HepG2 (cell line): Measurements from ENCODE around the gene MFSD6. TPM values are rescaled to one million over a fixed set of nuclear protein-coding genes. Genes with fewer than 3 reads are reported as not detected.

Experiments
- ATAC-seq: fragments of 200-7000 bp; cut with Tn5 transposase; 3 replicates; pipeline ENCODE4 v1.9.1; 2020; ENCODE audit warnings: mild to moderate bottlenecking, moderate library complexity
- BruUV-seq: library from RNA; stranded (reverse); fragments of 400-500 nt; replicated peaks from 2 replicates; lab custom pipeline; 2021; lab: Mats Ljungman, UMichigan
- CTCF ChIA-PET: fragments of 300-600 bp; formaldehyde crosslinking; extraction: SDS; loops from one replicate; lab custom pipeline; 2021; ENCODE audit warnings: low total read pairs, inconsistent platforms, low intra/inter-chr PET ratio; lab: Yijun Ruan, JAX
- POLR2A ChIA-PET: fragments of 350-600 bp; sonication (Branson Sonifier 250); formaldehyde crosslinking; loops from one replicate; lab custom pipeline; 2020; ENCODE audit warnings: antibody characterized with exemption, inconsistent platforms; lab: Yijun Ruan, JAX
- DNase-seq: peaks from one replicate; pipeline ENCODE4 v3.0.0-alpha.2; 2015; ENCODE audit warnings: low spot score
- FAIRE-seq: peaks from 3 replicates; lab custom pipeline; 2011; peaks lifted over from hg19 to GRCh38; lab: Jason Lieb, UNC
- H2AFZ ChIP-seq: one replicate; pipeline ENCODE4 v1.6.1; 2011; ENCODE audit warnings: low read length, inconsistent platforms
- H3K27ac ChIP-seq: fragments of 300-600 bp; 3 replicates; pipeline ENCODE4 v1.8.0; 2011; ENCODE audit warnings: mixed run types, mild to moderate bottlenecking, mixed read lengths, low read length, inconsistent platforms; ENCODE audit not compliant: insufficient read depth; ENCODE audit errors: extremely low read length
- H3K27me3 ChIP-seq, 2 experiments: fragments of 200-600 bp in 1 of 2; 2 replicates in 1 of 2; 3 replicates in 1 of 2; pipeline versions ENCODE4 v1.6.0 to v1.8.0; 2011; ENCODE audit warnings: low read length in 2 of 2, mild to moderate bottlenecking in 2 of 2, moderate library complexity in 2 of 2, inconsistent platforms in 1 of 2; ENCODE audit not compliant: insufficient read depth in 2 of 2, control insufficient read depth in 1 of 2
- H3K36me3 ChIP-seq, 2 experiments: fragments of 200-600 bp in 1 of 2; replicated peaks in 1 of 2; 2 replicates in 1 of 2; 3 replicates in 1 of 2; pipeline versions ENCODE4 v1.5.1 to v1.8.0; 2011; ENCODE audit warnings: low read length in 2 of 2, inconsistent platforms in 1 of 2; ENCODE audit not compliant: insufficient read depth in 2 of 2, control insufficient read depth in 1 of 2
- H3K4me1 ChIP-seq: 2 replicates; pipeline ENCODE4 v1.5.1; 2012; ENCODE audit warnings: low read length, inconsistent platforms; ENCODE audit not compliant: insufficient read depth
- H3K4me2 ChIP-seq: 2 replicates; pipeline ENCODE4 v1.6.0; 2011; ENCODE audit warnings: low read depth, low read length, inconsistent platforms
- H3K4me3 ChIP-seq, 3 experiments: fragments of 200-600 bp in 1 of 3; sonication (generic), shearing (Covaris generic) in 1 of 3; replicated peaks in 1 of 3; 2 replicates each; pipeline ENCODE4 v1.5.1; 2011 to 2016; ENCODE audit warnings: low read length in 3 of 3, inconsistent platforms in 2 of 3, low read depth in 2 of 3, mild to moderate bottlenecking in 2 of 3, control low read depth in 1 of 3, mixed read lengths in 1 of 3; ENCODE audit not compliant: insufficient read depth in 1 of 3
- H3K79me2 ChIP-seq: one replicate; pipeline ENCODE4 v1.6.1; 2011; ENCODE audit warnings: low read length, inconsistent platforms; ENCODE audit not compliant: insufficient read depth
- H3K9ac ChIP-seq: 2 replicates; pipeline ENCODE4 v1.6.0; 2011; ENCODE audit warnings: mild to moderate bottlenecking, low read depth, low read length, inconsistent platforms; ENCODE audit not compliant: insufficient read depth
- H3K9me3 ChIP-seq: 2 replicates; pipeline ENCODE4 v1.5.1; 2012; ENCODE audit warnings: mild to moderate bottlenecking, low read length
- H4K20me1 ChIP-seq: 2 replicates; pipeline ENCODE4 v1.6.0; 2011; ENCODE audit warnings: inconsistent platforms, mild to moderate bottlenecking, low read length, moderate library complexity; ENCODE audit not compliant: insufficient read depth
- CEBPB ChIP-seq: IDR thresholded peaks from 2 replicates; pipeline ENCODE4 v1.6.1; 2011; ENCODE audit warnings: low read depth, low read length, improper control_type of control experiment, borderline replicate concordance
- CEBPG ChIP-seq: IDR thresholded peaks from 2 replicates; pipeline ENCODE4 v1.6.1; 2016
- ZNF839 ChIP-seq: sonication (generic); formaldehyde crosslinking; IDR thresholded peaks from 2 replicates; pipeline ENCODE4 v1.4.0; 2020; ENCODE audit warnings: missing genetic modification reagents, mild to moderate bottlenecking, borderline replicate concordance
- WGBS: methylation state at CpG from one replicate; pipeline ENCODE4 v1.1.6; 2017; ENCODE audit warnings: low lambda C conversion rate; 5-methylcytosine and 5-hydroxymethylcytosine counted together
- in situ Hi-C: cut with HindIII; loops from 2 replicates; pipeline ENCODE4 v1.10.0; 2017; ENCODE audit warnings: low pct_unique_long_range_greater_than_20kb; ENCODE audit not compliant: extremely low pct_ligation_motif_present
- intact Hi-C: fragments of 100-400 bp; cut with micrococcal nuclease; formaldehyde crosslinking; loops from one replicate; pipeline ENCODE4 v1.10.0; 2022; ENCODE audit not compliant: unreplicated experiment
- polyA plus RNA-seq, 8 experiments: library from polyadenylated mRNA; depleted of rRNA in 3 of 8; stranded (reverse) in 7 of 8; unstranded in 1 of 8; fragments of >200 nt; fragmentation: Illumina TruSeq in 4 of 8; extraction: Trizol in 4 of 8; gene quantifications; 2 replicates each; pipeline versions ENCODE4 v1.2.1 to v1.2.3, GENCODE V29; 2011 to 2016; ENCODE audit warnings: low read depth in 4 of 8, missing spikeins in 1 of 8, mixed read lengths in 1 of 8; ENCODE audit not compliant: insufficient read depth in 1 of 8
- total RNA-seq, 5 experiments: library from RNA; depleted of rRNA; stranded (reverse); fragments of >200 nt; fragmentation: Illumina TruSeq; extraction: Trizol; gene quantifications; 2 replicates each; pipeline ENCODE4 v1.2.3, GENCODE V29; 2016; ENCODE audit warnings: low read depth in 1 of 5
- TF ChIP-seq, protein P1 (sequence below): sonication (generic); formaldehyde crosslinking; IDR thresholded peaks from 2 replicates; pipeline ENCODE4 v1.4.0; 2020; ENCODE audit warnings: missing genetic modification reagents, borderline replicate concordance

MFSD6 gene
- total and polyA plus RNA-seq, 2 of the 13 experiments (the other 11 are each of a cell fraction or from before 2014, with no cell fraction given), result 0.92 to 1.4 TPM

DNA sequence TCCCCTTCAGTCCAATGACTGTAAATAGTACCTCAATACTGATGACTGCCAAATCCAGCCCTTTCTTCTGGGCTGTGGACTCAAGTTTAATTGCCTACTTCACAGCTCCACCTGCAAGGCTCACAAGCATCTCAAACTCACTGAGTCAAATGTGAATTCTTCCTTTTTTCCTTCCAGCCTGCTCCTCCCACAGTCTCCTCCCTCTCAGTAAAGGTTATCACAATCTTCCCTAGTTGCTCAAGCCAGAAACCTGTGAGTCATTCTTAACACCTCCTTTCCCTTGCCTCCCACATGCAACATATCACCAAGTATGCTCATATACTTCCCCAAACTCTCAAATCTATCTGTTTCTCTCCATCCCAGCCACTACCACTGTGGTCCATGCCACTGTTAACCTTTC is 3.7 kb upstream of the MFSD6 start (continued):
- TF ChIP-seq, protein P1, sequence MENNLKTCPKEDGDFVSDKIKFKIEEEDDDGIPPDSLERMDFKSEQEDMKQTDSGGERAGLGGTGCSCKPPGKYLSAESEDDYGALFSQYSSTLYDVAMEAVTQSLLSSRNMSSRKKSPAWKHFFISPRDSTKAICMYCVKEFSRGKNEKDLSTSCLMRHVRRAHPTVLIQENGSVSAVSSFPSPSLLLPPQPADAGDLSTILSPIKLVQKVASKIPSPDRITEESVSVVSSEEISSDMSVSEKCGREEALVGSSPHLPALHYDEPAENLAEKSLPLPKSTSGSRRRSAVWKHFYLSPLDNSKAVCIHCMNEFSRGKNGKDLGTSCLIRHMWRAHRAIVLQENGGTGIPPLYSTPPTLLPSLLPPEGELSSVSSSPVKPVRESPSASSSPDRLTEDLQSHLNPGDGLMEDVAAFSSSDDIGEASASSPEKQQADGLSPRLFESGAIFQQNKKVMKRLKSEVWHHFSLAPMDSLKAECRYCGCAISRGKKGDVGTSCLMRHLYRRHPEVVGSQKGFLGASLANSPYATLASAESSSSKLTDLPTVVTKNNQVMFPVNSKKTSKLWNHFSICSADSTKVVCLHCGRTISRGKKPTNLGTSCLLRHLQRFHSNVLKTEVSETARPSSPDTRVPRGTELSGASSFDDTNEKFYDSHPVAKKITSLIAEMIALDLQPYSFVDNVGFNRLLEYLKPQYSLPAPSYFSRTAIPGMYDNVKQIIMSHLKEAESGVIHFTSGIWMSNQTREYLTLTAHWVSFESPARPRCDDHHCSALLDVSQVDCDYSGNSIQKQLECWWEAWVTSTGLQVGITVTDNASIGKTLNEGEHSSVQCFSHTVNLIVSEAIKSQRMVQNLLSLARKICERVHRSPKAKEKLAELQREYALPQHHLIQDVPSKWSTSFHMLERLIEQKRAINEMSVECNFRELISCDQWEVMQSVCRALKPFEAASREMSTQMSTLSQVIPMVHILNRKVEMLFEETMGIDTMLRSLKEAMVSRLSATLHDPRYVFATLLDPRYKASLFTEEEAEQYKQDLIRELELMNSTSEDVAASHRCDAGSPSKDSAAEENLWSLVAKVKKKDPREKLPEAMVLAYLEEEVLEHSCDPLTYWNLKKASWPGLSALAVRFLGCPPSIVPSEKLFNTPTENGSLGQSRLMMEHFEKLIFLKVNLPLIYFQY (CRISPR knock-in tag), result no peak
- TF ChIP-seq, all 625 proteins: peak for 0

DNA sequence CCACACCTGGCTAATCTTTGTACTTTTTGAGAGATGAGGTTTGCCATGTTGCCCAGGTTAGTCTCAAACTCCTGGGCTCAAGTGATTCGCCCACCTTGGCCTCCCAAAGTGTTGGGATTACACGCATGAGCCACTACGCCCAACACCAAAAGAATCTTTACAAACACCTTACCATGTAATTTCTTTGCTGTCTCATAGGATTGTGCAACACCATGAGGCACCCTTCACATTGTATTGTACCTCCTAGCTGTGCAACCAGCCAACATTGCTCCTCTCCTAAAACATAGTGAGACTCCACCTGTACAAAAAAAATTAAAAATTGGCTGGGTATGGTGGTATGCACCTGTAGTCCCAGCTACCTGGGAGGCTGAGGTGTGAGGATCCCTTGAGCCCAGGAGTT is 3.1 kb upstream of the MFSD6 start:
- Histone ChIP-seq H3K27ac (no peak overlapping the region), H3K4me2 (no peak overlapping the region)
- BruUV-seq, result no TSS peak

More for the DNA sequence above, 3.1 kb upstream of the MFSD6 start:
- ChIA-PET POLR2A (no interaction called here), CTCF (no interaction called here)
- Histone ChIP-seq H3K9ac (no peak overlapping the region), H3K4me1 (peaks cover 14% of the 10 kb centered on the region), H2AFZ (no peak overlapping the region), H3K27me3 (peaks cover 5 to 29% of the 10 kb centered on the region in 2 experiments), H3K79me2 (no peaks in the 10 kb centered on the region), H4K20me1 (no peaks in the 10 kb centered on the region), H3K36me3 (no peaks in the 10 kb centered on the region), H3K9me3 (no peaks in the 10 kb centered on the region), H3K4me3 (no peak overlapping the region)
- ATAC-seq, result no peak
- 18% methylated on average over 3 of the region's 3 CpGs for WGBS
- no peak for FAIRE-seq
- intact Hi-C loops (no loop called here), in situ Hi-C loops (no loop called here)
- TF ChIP-seq CEBPB (peak; percentile 89), ZNF839 (CRISPR knock-in tag) (no peak), CEBPG (CRISPR knock-in tag) (peak; percentile 44; the same call in 1 of the 2 replicates)
- DNase-seq, result no peak
